ENCODE data around the gene OR10H4.
"Not testable (repeated sequence)": the region's sequence is repeated elsewhere in the genome, so short reads cannot be mapped to it uniquely, and the experiment has no call there.

The OR10H4 gene

DNA sequence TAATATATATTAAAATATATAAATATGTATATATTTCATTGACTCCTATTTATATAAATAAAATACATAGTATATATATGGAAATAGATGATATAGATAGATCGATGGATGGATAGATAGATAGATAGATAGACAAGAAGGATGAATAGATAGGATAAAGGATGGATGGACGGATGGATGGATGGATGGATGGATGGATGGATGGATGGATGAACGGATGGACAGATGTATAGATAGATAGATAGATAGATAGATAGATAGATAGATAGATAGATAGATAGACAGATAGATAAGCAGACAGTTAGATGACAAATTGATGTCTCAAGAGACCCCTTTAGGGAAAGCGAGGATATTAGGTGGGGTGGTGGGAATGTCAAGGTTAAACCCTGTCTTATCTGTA is 29.6 kb upstream of the OR10H4 start:
- no peaks in the 10 kb centered on the region for H3K4me1 ChIP-seq (ENCODE audit: control insufficient read depth in 1 of 2, insufficient read depth in 2 of 2, low read length in 2 of 2)
- H3K27ac ChIP-seq (ENCODE audit: low read length), result no peak overlapping the region
- no peak overlapping the region for H3K4me3 ChIP-seq (ENCODE audit: low read depth in 1 of 2, low read length in 2 of 2)
- H3K36me3 ChIP-seq (ENCODE audit: control insufficient read depth in 1 of 2, insufficient read depth in 2 of 2, low read length in 2 of 2), result no peaks in the 10 kb centered on the region
- H3K27me3 ChIP-seq (ENCODE audit: low read depth, low read length), result no peaks in the 10 kb centered on the region
- H3K9me3 ChIP-seq (ENCODE audit: control insufficient read depth in 1 of 2, low read length in 2 of 2), result peaks cover 8 to 17% of the 10 kb centered on the region in 2 donors

DNA sequence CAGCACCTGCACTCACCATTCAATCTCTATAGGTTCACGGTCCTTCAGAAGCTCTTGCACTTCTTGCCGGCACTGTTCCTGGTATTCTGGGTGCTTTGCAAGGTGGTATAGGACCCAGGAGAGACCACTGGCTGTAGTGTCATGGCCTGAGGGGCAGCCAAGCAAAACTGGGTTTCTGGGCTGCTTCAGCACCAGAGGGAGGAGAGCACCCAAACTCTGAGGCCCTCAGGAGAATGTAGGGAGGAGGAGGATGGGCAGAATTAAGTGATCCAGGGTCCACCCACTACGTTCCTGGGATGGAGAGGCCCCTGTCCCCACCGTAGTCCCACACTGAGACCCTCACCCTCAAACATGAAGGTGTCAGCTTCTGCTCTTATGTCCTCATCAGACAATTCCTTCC is 26.8 kb upstream of the OR10H4 start:
- Histone ChIP-seq H3K4me1 (ENCODE audit: control insufficient read depth in 1 of 2, insufficient read depth in 2 of 2, low read length in 2 of 2) (no peaks in the 10 kb centered on the region), H3K27me3 (ENCODE audit: low read depth, low read length) (no peaks in the 10 kb centered on the region), H3K27ac (ENCODE audit: low read length) (no peak overlapping the region)

DNA sequence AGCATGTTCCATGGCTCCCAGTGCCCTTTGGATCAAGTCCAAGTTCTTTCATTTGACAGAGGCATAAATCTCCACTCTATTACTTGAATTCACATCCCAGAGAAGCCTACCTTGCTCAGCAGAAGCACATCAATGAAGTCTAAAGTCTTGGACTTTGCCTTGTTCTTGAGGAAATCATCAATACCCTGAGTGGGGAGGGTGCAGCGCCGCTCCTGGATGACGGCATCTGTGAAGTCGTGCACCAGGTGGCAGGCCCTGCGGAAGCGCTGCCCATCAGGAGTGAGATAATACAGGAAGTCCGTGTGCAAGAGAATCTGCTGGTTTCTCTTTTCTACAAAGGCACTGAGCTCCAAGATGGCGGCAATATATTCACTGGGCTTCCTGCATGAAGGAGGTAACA is 25.1 kb upstream of the OR10H4 start:
- Histone ChIP-seq H3K27me3 (ENCODE audit: low read depth, low read length) (peaks cover 9% of the 10 kb centered on the region), H3K4me3 (ENCODE audit: low read depth in 1 of 2, low read length in 2 of 2) (no peak overlapping the region), H3K4me1 (ENCODE audit: control insufficient read depth in 1 of 2, insufficient read depth in 2 of 2, low read length in 2 of 2) (no peaks in the 10 kb centered on the region), H3K9me3 (ENCODE audit: control insufficient read depth in 1 of 2, low read length in 2 of 2) (no peaks in the 10 kb centered on the region), H3K36me3 (ENCODE audit: control insufficient read depth in 1 of 2, insufficient read depth in 2 of 2, low read length in 2 of 2) (no peaks in the 10 kb centered on the region), H3K27ac (ENCODE audit: low read length) (no peak overlapping the region)

More for the DNA sequence above, 26.8 kb upstream of the OR10H4 start:
- Histone ChIP-seq H3K9me3 (ENCODE audit: control insufficient read depth in 1 of 2, low read length in 2 of 2) (peaks cover 0 to 1% of the 10 kb centered on the region in 2 donors), H3K36me3 (ENCODE audit: control insufficient read depth in 1 of 2, insufficient read depth in 2 of 2, low read length in 2 of 2) (no peaks in the 10 kb centered on the region), H3K4me3 (ENCODE audit: low read depth in 1 of 2, low read length in 2 of 2) (no peak overlapping the region)

DNA sequence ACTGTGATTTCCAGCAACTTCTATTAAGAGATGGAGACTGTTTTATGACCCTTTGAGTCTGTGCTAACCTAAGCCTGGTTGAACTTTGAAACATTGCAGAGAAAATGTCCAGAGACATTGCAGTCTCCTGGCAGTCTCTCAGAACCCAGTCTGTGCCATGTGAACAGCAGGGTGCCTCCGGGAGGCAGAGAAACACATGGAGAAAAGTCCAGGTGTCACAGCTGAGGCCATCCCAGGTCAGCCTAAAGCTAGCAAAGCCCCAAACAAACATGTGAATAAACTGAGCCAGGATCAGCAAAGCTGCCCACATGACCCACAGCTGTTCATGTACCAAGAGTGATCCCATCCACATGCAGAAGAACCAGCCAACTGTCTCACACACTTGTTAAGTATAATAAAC is 22.3 kb upstream of the OR10H4 start:
- Histone ChIP-seq H3K27me3 (ENCODE audit: low read depth, low read length) (peaks cover 15% of the 10 kb centered on the region), H3K4me1 (ENCODE audit: control insufficient read depth in 1 of 2, insufficient read depth in 2 of 2, low read length in 2 of 2) (no peaks in the 10 kb centered on the region), H3K4me3 (ENCODE audit: low read depth in 1 of 2, low read length in 2 of 2) (no peak overlapping the region), H3K36me3 (ENCODE audit: control insufficient read depth in 1 of 2, insufficient read depth in 2 of 2, low read length in 2 of 2) (no peaks in the 10 kb centered on the region), H3K27ac (ENCODE audit: low read length) (no peak overlapping the region), H3K9me3 (ENCODE audit: control insufficient read depth in 1 of 2, low read length in 2 of 2) (no peaks in the 10 kb centered on the region)

DNA sequence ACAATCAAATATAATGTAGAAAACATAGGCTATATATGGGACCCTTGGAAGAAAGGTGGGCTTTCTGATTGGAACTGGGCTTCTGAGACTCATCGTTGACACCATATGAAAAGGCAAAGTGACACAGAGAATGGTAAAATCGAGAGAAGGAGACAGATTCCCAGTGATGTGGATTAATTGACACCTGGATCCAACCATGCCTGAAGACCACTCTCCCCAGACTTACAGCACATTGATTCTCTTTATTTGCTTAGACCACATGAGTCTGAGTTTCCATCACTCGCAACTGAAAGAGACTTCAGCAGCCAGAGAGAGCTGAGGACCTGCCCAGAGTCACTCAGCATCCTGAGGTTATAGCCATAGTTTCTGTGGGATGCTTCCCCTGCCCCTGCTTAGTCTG is 20.5 kb upstream of the OR10H4 start:
- H3K27ac ChIP-seq (ENCODE audit: low read length), result no peak overlapping the region
- H3K4me1 ChIP-seq (ENCODE audit: control insufficient read depth in 1 of 2, insufficient read depth in 2 of 2, low read length in 2 of 2), result no peaks in the 10 kb centered on the region
- H3K9me3 ChIP-seq (ENCODE audit: control insufficient read depth in 1 of 2, low read length in 2 of 2), result no peaks in the 10 kb centered on the region
- peaks cover 15% of the 10 kb centered on the region for H3K27me3 ChIP-seq (ENCODE audit: low read depth, low read length)
- no peaks in the 10 kb centered on the region for H3K36me3 ChIP-seq (ENCODE audit: control insufficient read depth in 1 of 2, insufficient read depth in 2 of 2, low read length in 2 of 2)
- H3K4me3 ChIP-seq (ENCODE audit: low read depth in 1 of 2, low read length in 2 of 2), result no peak overlapping the region

DNA sequence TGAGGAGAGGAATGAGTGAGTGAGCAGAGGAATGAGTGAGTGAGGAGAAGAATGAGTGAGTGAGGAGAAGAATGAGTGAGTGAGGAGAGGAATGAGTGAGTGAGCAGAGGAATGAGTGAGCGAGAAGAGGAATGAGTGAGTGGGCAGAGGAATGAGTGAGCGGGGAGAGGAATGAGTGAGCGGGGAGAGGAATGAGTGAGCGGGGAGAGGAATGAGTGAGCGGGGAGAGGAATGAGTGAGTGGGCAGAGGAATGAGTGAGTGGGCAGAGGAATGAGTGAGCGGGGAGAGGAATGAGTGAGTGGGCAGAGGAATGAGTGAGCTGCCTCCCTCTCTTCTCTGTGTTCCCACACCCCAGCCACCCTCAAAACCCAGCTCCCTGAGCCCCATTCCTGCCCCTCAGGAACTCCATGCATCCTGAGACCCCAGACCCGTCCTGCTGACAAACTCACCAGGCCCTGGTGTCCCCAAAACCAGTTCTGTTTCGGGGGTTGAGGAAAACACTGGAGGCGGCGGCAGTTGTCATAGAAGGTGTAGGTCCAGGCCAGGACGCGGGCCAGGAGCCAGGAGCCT is 15.0 kb upstream of the OR10H4 start:
- not testable (repeated sequence) for H3K27me3 ChIP-seq (ENCODE audit: low read depth, low read length)

DNA sequence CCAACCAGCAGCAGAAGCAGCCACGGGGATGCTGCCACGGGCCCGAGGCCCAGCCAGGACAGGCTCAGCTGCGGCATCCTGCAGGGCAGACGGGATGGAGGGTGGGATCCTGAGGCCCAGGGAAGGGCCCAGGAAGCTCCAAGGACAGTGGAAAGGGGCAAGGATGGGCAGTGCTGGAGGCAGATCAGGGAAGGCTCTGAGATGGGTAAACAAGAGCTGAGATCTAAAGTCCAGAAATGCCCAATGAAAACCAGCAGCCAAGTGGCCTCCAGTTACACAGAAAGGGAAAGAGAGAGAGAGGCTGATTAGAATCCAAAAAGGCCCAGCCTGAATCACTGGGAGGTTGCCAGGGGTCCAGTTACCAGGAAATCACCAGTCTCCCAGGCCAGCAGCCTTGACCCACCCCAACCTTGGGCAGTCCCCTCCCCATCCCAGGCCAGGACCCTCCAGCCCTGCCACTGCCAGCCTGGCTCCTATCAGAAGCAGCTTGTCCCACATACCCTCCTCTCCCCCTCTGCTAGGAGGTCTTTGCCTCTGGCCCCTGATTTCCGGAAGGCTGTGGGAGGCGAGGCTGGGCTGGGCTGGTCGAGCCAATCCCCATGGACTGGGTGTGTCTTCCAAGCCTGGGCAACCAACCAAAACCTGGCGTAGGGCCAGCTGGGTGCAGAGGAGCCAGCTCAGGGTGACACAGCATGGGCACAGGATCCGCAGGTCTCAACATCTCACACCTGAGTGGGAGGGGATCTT is 14.3 kb upstream of the OR10H4 start, which contains the start of gene CYP4F11:
Gene CYP4F11, minus strand, starts transcription at position 198 of the 747 bp plus-strand sequence. Its CDS starts 121 bp downstream, at position 77.
- no peak within 1 kb of the TSS for H3K4me3 ChIP-seq (ENCODE audit: low read depth in 1 of 2, low read length in 2 of 2)

More for the DNA sequence above, 15.0 kb upstream of the OR10H4 start:
- H3K4me3 ChIP-seq (ENCODE audit: low read depth in 1 of 2, low read length in 2 of 2); H3K27ac ChIP-seq (ENCODE audit: low read length); H3K36me3 ChIP-seq (ENCODE audit: control insufficient read depth in 1 of 2, insufficient read depth in 2 of 2, low read length in 2 of 2); H3K4me1 ChIP-seq (ENCODE audit: control insufficient read depth in 1 of 2, insufficient read depth in 2 of 2, low read length in 2 of 2): not testable (repeated sequence)
- peaks cover 0 to 10% of the 10 kb centered on the region in 2 donors for H3K9me3 ChIP-seq (ENCODE audit: control insufficient read depth in 1 of 2, low read length in 2 of 2)

DNA sequence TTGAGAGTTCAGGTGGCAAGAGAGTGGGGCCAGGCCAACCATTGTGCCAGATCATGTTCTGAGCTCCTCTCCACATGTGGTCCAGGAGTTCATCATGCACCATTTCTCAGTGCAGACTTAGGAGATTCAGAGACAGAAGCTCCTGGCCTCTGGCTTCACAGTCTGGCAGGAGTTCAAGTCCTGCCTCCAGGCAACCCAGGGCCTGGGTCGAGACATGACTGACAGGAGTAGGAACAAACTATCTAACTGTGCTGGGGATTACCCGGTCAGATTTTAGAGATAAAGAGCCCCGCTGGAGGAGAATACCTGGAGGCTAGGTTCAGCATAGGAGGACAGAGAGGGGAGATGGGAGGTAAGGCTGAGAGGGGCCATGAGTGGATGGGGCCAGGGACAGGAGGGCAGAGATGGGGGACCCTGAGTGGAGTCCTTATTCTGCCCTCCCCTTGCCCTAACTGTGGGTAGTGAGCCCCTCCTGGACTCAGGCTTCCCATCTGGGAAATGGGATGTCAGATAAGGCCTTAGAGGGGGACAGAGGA is 13.6 kb upstream of the OR10H4 start:
- peaks cover 0 to 7% of the 10 kb centered on the region in 2 donors for H3K4me1 ChIP-seq (ENCODE audit: control insufficient read depth in 1 of 2, insufficient read depth in 2 of 2, low read length in 2 of 2)
- H3K27me3 ChIP-seq (ENCODE audit: low read depth, low read length), result no peaks in the 10 kb centered on the region
- H3K4me3 ChIP-seq (ENCODE audit: low read depth in 1 of 2, low read length in 2 of 2), result no peak overlapping the region
- no peaks in the 10 kb centered on the region for H3K36me3 ChIP-seq (ENCODE audit: control insufficient read depth in 1 of 2, insufficient read depth in 2 of 2, low read length in 2 of 2)
- H3K9me3 ChIP-seq (ENCODE audit: control insufficient read depth in 1 of 2, low read length in 2 of 2), result peaks cover 0 to 10% of the 10 kb centered on the region in 2 donors
- H3K27ac ChIP-seq (ENCODE audit: low read length), result no peak overlapping the region

More for the DNA sequence above, 14.3 kb upstream of the OR10H4 start, which contains the start of gene CYP4F11:
- Histone ChIP-seq H3K4me1 (ENCODE audit: control insufficient read depth in 1 of 2, insufficient read depth in 2 of 2, low read length in 2 of 2) (peaks cover 0 to 7% of the 10 kb centered on the region in 2 donors), H3K27ac (ENCODE audit: low read length) (no peak within 1 kb of the TSS), H3K9me3 (ENCODE audit: control insufficient read depth in 1 of 2, low read length in 2 of 2) (peaks cover 0 to 10% of the 10 kb centered on the region in 2 donors), H3K27me3 (ENCODE audit: low read depth, low read length) (peaks cover 5% of the 10 kb centered on the region), H3K36me3 (ENCODE audit: control insufficient read depth in 1 of 2, insufficient read depth in 2 of 2, low read length in 2 of 2) (no peaks in the 10 kb centered on the region)

DNA sequence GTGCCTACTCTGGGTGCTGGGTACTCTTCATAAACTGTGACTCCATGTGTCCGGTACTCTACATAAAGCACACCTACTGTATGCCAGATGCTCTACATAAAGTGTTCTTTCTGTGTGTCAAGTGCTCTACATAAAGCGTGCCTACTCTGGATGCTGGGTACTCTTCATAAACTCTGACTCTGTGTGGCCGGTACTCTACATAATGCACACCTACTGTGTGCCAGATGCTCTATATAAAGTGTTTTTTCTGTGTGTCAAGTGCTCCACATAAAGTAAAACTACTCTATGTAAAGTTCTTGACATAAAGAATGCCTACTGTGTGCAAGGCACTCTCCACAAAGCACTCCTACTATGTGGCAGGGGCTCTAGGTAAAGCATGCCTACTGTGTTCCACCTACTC is 12.6 kb upstream of the OR10H4 start:
- H3K9me3 ChIP-seq (ENCODE audit: control insufficient read depth in 1 of 2, low read length in 2 of 2), result peaks cover 0 to 10% of the 10 kb centered on the region in 2 donors
- no peaks in the 10 kb centered on the region for H3K27me3 ChIP-seq (ENCODE audit: low read depth, low read length)
- H3K36me3 ChIP-seq (ENCODE audit: control insufficient read depth in 1 of 2, insufficient read depth in 2 of 2, low read length in 2 of 2), result no peaks in the 10 kb centered on the region
- H3K4me3 ChIP-seq (ENCODE audit: low read depth in 1 of 2, low read length in 2 of 2), result no peak overlapping the region
- H3K4me1 ChIP-seq (ENCODE audit: control insufficient read depth in 1 of 2, insufficient read depth in 2 of 2, low read length in 2 of 2), result peaks cover 0 to 7% of the 10 kb centered on the region in 2 donors
- no peak overlapping the region for H3K27ac ChIP-seq (ENCODE audit: low read length)

DNA sequence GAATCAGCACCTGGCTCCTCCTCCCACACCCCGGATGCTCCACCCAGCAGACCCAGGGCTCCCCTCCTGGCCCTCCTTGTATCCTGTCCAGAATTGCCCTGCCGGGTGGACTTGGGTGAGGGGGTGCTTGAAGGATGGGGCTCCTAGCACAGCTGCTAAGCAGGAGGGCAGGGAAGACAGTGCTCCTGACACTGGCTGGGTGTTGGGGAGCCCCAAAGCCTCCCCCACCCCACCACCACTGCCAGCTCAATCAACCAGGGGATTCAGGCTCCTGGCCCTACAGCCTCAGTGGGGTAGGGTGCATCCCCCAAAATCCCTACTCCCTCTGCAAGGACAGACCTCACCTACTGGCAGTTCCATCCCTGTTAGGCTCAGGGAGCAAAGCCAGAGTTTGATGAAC is 11.9 kb upstream of the OR10H4 start:
- no peaks in the 10 kb centered on the region for H3K27me3 ChIP-seq (ENCODE audit: low read depth, low read length)
- H3K4me3 ChIP-seq (ENCODE audit: low read depth in 1 of 2, low read length in 2 of 2), result no peak overlapping the region
- no peaks in the 10 kb centered on the region for H3K36me3 ChIP-seq (ENCODE audit: control insufficient read depth in 1 of 2, insufficient read depth in 2 of 2, low read length in 2 of 2)
- H3K27ac ChIP-seq (ENCODE audit: low read length), result no peak overlapping the region
- H3K9me3 ChIP-seq (ENCODE audit: control insufficient read depth in 1 of 2, low read length in 2 of 2), result peaks cover 0 to 10% of the 10 kb centered on the region in 2 donors
- H3K4me1 ChIP-seq (ENCODE audit: control insufficient read depth in 1 of 2, insufficient read depth in 2 of 2, low read length in 2 of 2), result peaks cover 0 to 7% of the 10 kb centered on the region in 2 donors

DNA sequence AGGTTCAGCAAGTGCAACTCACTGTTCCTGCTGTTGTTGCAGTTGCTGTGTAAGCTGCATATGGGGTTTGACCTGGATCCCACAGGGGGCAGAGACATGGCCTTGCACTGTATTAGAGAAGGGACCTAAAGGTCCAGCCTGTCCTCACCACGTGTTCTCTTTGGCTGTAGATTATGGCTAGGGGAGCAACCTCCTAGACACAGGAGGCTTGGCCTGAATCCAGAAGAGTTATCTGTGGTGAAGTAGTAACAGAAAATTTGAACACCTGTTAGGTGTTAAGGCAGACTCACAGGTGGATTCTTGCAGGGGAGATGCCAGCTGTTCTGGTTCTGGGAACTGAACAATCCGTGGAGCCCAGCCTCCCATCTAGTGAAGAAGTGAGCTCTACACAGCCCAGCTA is 11.0 kb upstream of the OR10H4 start:
- Histone ChIP-seq H3K36me3 (ENCODE audit: control insufficient read depth in 1 of 2, insufficient read depth in 2 of 2, low read length in 2 of 2) (no peaks in the 10 kb centered on the region), H3K9me3 (ENCODE audit: control insufficient read depth in 1 of 2, low read length in 2 of 2) (peaks cover 0 to 10% of the 10 kb centered on the region in 2 donors), H3K4me1 (ENCODE audit: control insufficient read depth in 1 of 2, insufficient read depth in 2 of 2, low read length in 2 of 2) (peaks cover 0 to 7% of the 10 kb centered on the region in 2 donors), H3K4me3 (ENCODE audit: low read depth in 1 of 2, low read length in 2 of 2) (no peak overlapping the region), H3K27ac (ENCODE audit: low read length) (no peak overlapping the region), H3K27me3 (ENCODE audit: low read depth, low read length) (no peaks in the 10 kb centered on the region)

All from muscle layer of duodenum (tissue), 2 donors.